H1 (cell line): ENCODE measurements around the gene GRAMD1B. TPM values are rescaled to one million over a fixed set of nuclear protein-coding genes. Genes with fewer than 3 reads are reported as not detected.
A peak's percentile ranks its signal among the peaks of the same experiment; 100 is the strongest.

Experiments
- BACH1 ChIP-seq: IDR thresholded peaks from 2 replicates; pipeline ENCODE4 v1.6.1; 2012; ENCODE audit warnings: low read length, improper control_type of control experiment
- CBX5 ChIP-seq: fragments of 300-800, 300-1000 bp; sonication (generic); IDR thresholded peaks from 2 replicates; pipeline ENCODE4 v1.7.1; 2016; ENCODE audit warnings: antibody characterized with exemption, low read length, low read depth
- CHD1 ChIP-seq: IDR thresholded peaks from 2 replicates; pipeline ENCODE4 v1.6.1; 2012; ENCODE audit warnings: low read depth, low read length, improper control_type of control experiment
- CHD2 ChIP-seq: IDR thresholded peaks from 2 replicates; pipeline ENCODE4 v1.6.1; 2012; ENCODE audit warnings: low read length, improper control_type of control experiment
- CREB1 ChIP-seq: IDR thresholded peaks from 2 replicates; pipeline ENCODE4 v1.6.1; 2012; ENCODE audit warnings: inconsistent platforms
- EP300 ChIP-seq, 2 experiments: IDR thresholded peaks; 1 replicate in 1 of 2; 2 replicates in 1 of 2; pipeline ENCODE4 v1.6.1; 2011 to 2012; ENCODE audit warnings: low read depth in 2 of 2, low read length in 2 of 2, mild to moderate bottlenecking in 2 of 2, borderline replicate concordance in 1 of 2, inconsistent platforms in 1 of 2, moderate library complexity in 1 of 2
- GABPA ChIP-seq: IDR thresholded peaks from 2 replicates; pipeline ENCODE4 v1.6.1; 2011; ENCODE audit warnings: mild to moderate bottlenecking, low read length, moderate library complexity, borderline replicate concordance; ENCODE audit not compliant: insufficient read depth
- GTF2F1 ChIP-seq: IDR thresholded peaks from 2 replicates; pipeline ENCODE4 v1.6.1; 2012; ENCODE audit warnings: low read depth, low read length, improper control_type of control experiment, borderline replicate concordance
- HDAC2 ChIP-seq, 2 experiments: fragments of 300-600 bp in 1 of 2; sonication (generic) in 1 of 2; IDR thresholded peaks; 2 replicates each; pipeline ENCODE4 v1.6.1; 2011 to 2012; ENCODE audit warnings: low read depth in 2 of 2, low read length in 2 of 2, mild to moderate bottlenecking in 2 of 2, moderate library complexity in 2 of 2, borderline replicate concordance in 1 of 2, inconsistent platforms in 1 of 2
- JUN ChIP-seq: IDR thresholded peaks from 2 replicates; pipeline ENCODE4 v1.6.1; 2011; ENCODE audit warnings: low read depth, mild to moderate bottlenecking, improper control_type of control experiment, low read length
- KDM1A ChIP-seq: fragments of 200-600, 300-600 bp; sonication (generic); IDR thresholded peaks from 2 replicates; pipeline ENCODE4 v1.7.1; 2016; ENCODE audit warnings: mild to moderate bottlenecking, low read length, borderline replicate concordance
- KDM4A ChIP-seq: IDR thresholded peaks from one replicate; pipeline ENCODE4 v1.7.1; 2012; ENCODE audit warnings: low read depth, mild to moderate bottlenecking, moderate library complexity, low read length, inconsistent platforms; ENCODE audit not compliant: severe bottlenecking
- NANOG ChIP-seq: IDR thresholded peaks from 2 replicates; pipeline ENCODE4 v1.6.1; 2011; ENCODE audit warnings: low read length, low read depth, mild to moderate bottlenecking, inconsistent platforms; ENCODE audit not compliant: insufficient read depth, poor library complexity, severe bottlenecking
- POLR2A ChIP-seq, 2 experiments: IDR thresholded peaks; 1 replicate in 1 of 2; 2 replicates in 1 of 2; pipeline ENCODE4 v1.6.1; 2011; ENCODE audit warnings: low read depth in 2 of 2, low read length in 2 of 2, mild to moderate bottlenecking in 2 of 2; ENCODE audit errors: control extremely low read depth in 1 of 2
- POU5F1 ChIP-seq: IDR thresholded peaks from 2 replicates; pipeline ENCODE4 v1.6.1; 2011; ENCODE audit warnings: low read depth, mild to moderate bottlenecking, low read length, moderate library complexity
- RFX5 ChIP-seq: IDR thresholded peaks from 2 replicates; pipeline ENCODE4 v1.6.1; 2011; ENCODE audit warnings: low read depth, low read length, improper control_type of control experiment, borderline replicate concordance
- SP1 ChIP-seq: IDR thresholded peaks from 2 replicates; pipeline ENCODE4 v1.6.1; 2011; ENCODE audit warnings: low read depth, low read length
- polyA plus RNA-seq, 7 experiments: library from polyadenylated mRNA; depleted of rRNA in 3 of 7; stranded (reverse) in 5 of 7; unstranded in 2 of 7; fragments of >200 nt in 5 of 7; fragments of 200-250 nt in 2 of 7; gene quantifications; 1 replicate in 5 of 7; 2 replicates in 1 of 7; 4 replicates in 1 of 7; pipeline versions ENCODE4 v1.2.1 to v1.2.3, GENCODE V29; 2011 to 2013; ENCODE audit warnings: missing spikeins in 2 of 7, mixed read lengths in 2 of 7
- total RNA-seq: library from RNA; stranded (reverse); fragmentation: NEBNext Ultra II Directional; extraction: Animal tissue kit (Norgen Biotek cat#: 25700); gene quantifications from 2 replicates; pipeline ENCODE4 v1.2.1, GENCODE V29; 2021
- TF ChIP-seq, protein P1 (sequence below): IDR thresholded peaks from 2 replicates; pipeline ENCODE4 v1.6.1; 2012; ENCODE audit warnings: low read length, inconsistent platforms

Gene GRAMD1B
- total and polyA plus RNA-seq, 2 of the 8 experiments (the other 6 are each of a cell fraction or from before 2014, with no cell fraction given): 10.1 to 21.2 TPM

DNA sequence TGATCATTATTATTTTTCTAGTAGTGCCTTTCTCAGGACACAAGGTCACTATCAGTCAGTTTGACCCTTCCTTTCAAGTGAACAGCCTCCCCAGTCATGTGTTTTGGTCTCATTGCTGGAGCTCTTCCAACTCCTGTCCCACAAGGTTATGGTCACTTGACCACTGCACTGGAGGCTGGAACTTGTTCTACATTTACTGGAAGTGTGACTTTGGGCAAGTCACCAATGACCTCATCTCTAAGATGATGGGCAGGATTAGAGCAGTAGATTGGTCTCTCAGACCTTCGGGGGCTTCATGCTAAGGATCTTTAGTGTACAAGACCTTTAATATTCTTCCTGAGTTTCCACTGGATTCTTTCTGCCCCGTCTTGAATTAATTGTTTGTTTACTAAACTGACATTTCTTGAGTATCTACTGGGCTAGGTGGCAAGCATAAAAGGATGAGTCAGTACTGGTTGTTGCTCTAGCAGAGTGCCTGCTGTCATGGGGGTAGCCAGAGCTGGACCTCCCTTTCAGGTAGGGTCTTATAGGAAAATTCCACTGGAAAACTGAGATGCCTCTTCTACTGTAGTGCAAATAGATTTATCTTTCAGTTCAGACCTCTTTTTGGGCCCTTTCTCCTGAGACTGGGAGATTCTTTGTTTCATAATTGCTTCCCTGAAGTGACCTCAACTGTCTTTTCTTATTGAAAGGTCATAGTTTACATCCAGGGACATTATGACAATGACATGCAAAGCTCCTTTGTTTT lies 106.8 kb downstream of the GRAMD1B start (continued):
- TF ChIP-seq EP300 (IDR thresholded peaks at IDR 0.05; ENCODE audit: borderline replicate concordance in 1 of 2, low read depth in 2 of 2, low read length in 2 of 2) (no peak), KDM1A (no peak), HDAC2 (IDR thresholded peaks at IDR 0.05; ENCODE audit: borderline replicate concordance in 1 of 2, low read depth in 2 of 2, low read length in 2 of 2) (no peak), JUN (no peak), CHD1 (no peak), GABPA (no peak), CBX5 (no peak), POLR2A (IDR thresholded peaks at IDR 0.05; ENCODE audit: control extremely low read depth in 1 of 2, low read depth in 2 of 2, low read length in 2 of 2) (no peak), BACH1 (no peak), NANOG (peak; percentile 29), CHD2 (no peak), SP1 (peak; percentile 77), POU5F1 (0 out of 2 replicates have a peak, but pooled peaks have one; percentile 21), KDM4A (no peak), RFX5 (no peak), CREB1 (no peak), GTF2F1 (no peak)
- TF ChIP-seq, protein P1, sequence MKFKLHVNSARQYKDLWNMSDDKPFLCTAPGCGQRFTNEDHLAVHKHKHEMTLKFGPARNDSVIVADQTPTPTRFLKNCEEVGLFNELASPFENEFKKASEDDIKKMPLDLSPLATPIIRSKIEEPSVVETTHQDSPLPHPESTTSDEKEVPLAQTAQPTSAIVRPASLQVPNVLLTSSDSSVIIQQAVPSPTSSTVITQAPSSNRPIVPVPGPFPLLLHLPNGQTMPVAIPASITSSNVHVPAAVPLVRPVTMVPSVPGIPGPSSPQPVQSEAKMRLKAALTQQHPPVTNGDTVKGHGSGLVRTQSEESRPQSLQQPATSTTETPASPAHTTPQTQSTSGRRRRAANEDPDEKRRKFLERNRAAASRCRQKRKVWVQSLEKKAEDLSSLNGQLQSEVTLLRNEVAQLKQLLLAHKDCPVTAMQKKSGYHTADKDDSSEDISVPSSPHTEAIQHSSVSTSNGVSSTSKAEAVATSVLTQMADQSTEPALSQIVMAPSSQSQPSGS: 0 out of 2 replicates have a peak, but pooled peaks have one; percentile 33
